Measurements from ENCODE around the gene KIAA0753. TPM values are rescaled to one million over a fixed set of nuclear protein-coding genes. Genes with fewer than 3 reads are reported as not detected.

KIAA0753 gene
- total RNA-seq, 1 donor from 2014 or later: 3.1 TPM

GRCh38 chr17:6530324-6530920 lies 110.1 kb downstream of the KIAA0753 start:
- DNase-seq (ENCODE audit: low spot score) (no peak), ATAC-seq (no peak)

DNA sequence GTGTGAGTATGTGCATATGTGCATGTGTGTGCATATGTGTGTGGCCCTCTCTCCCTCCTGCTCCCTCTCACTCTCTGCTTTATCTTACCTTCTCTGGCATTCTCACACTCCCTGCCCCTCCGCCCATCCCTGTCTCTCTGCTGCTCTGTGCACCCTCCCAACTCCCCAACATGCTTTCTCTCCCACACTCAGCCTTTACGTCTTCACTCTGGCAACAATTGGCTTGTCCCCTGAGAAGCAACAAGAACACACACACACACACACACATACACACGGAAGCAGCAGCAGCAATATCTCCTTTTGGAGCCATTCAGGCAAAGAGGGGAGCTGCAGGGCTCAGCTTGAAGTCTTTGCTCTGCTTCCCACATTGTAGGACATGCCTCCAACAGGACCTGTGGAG lies 112.0 kb downstream of the KIAA0753 start:
- DNase-seq (ENCODE audit: low spot score): no peak
- no peak for ATAC-seq

Other genes starting within 250 kb of the KIAA0753 start
- gene AIPL1, start 205.6 kb downstream of the KIAA0753 start, total RNA-seq: not detected
- gene PIMREG, start 196.3 kb downstream of the KIAA0753 start, total RNA-seq: 0.23 TPM
- 1.8 TPM for gene PITPNM3, start 84.2 kb downstream of the KIAA0753 start, total RNA-seq
- gene TXNDC17, start 349 bp upstream of the KIAA0753 start, total RNA-seq: 59.2 TPM
- 6.5 TPM for gene MED31, start 10.9 kb upstream of the KIAA0753 start, total RNA-seq
- 1.9 TPM for gene C17orf100, start 11.1 kb upstream of the KIAA0753 start, total RNA-seq
- gene SLC13A5, start 72.7 kb upstream of the KIAA0753 start, total RNA-seq: 273 TPM
- 27.2 TPM for gene XAF1, start 115.3 kb upstream of the KIAA0753 start, total RNA-seq
- gene FBXO39, start 135.5 kb upstream of the KIAA0753 start, total RNA-seq: 0.13 TPM
- not detected for gene TEKT1, start 191.0 kb upstream of the KIAA0753 start, total RNA-seq